ENCODE data around the gene GPR162. TPM values are rescaled to one million over a fixed set of nuclear protein-coding genes. Genes with fewer than 3 reads are reported as not detected.

GPR162 gene
- total RNA-seq, 4 donors from 2014 or later, result 0.16 to 0.31 (median 0.20) TPM; not detected in 1

GRCh38 chr12:6773590-6774351 lies 47.9 kb upstream of the GPR162 start:
- Histone ChIP-seq H3K27ac (no peak overlapping the region), H3K4me3 (no peak overlapping the region), H3K9me3 (no peaks in the 10 kb centered on the region), H3K27me3 (no peaks in the 10 kb centered on the region), H3K4me1 (peaks cover 9 to 11% of the 10 kb centered on the region in 2 donors), H3K36me3 (no peaks in the 10 kb centered on the region)
- TF ChIP-seq POLR2A (IDR thresholded peaks at IDR 0.05) (no peak), CTCF (IDR thresholded peaks at IDR 0.05 in 4 of 5, conservative IDR thresholded peaks at IDR 0.05 in 1 of 5) (no peak)
- intact Hi-C loops (cut with DNase I; ENCODE audit: low total_unique reads), result no loop called here
- ATAC-seq (no peak), DNase-seq (no peak)
- in situ Hi-C loops (cut with MboI; ENCODE audit: low sequenced_read_pairs in 4 of 4), result no loop called here

- DNase-seq, result no peak
- H3K27me3 ChIP-seq, result no peaks in the 10 kb centered on the region
- H3K4me1 ChIP-seq, result peaks cover 9 to 10% of the 10 kb centered on the region in 2 donors
- no peak for ATAC-seq
- intact Hi-C loops (cut with DNase I; ENCODE audit: low total_unique reads) (no loop called here), in situ Hi-C loops (cut with MboI; ENCODE audit: low sequenced_read_pairs in 4 of 4) (no loop called here)
- no peak overlapping the region for H3K27ac ChIP-seq
- no peaks in the 10 kb centered on the region for H3K36me3 ChIP-seq
- no peak overlapping the region for H3K4me3 ChIP-seq
- TF ChIP-seq POLR2A (IDR thresholded peaks at IDR 0.05) (no peak), CTCF (IDR thresholded peaks at IDR 0.05 in 4 of 5, conservative IDR thresholded peaks at IDR 0.05 in 1 of 5) (no peak)
- no peaks in the 10 kb centered on the region for H3K9me3 ChIP-seq
Measured at GRCh38 chr12:6774499-6775062, 47.0 kb upstream of the GPR162 start.

GRCh38 chr12:6775185-6776174 lies 46.1 kb upstream of the GPR162 start:
- no peaks in the 10 kb centered on the region for H3K27me3 ChIP-seq
- H3K4me3 ChIP-seq, result no peak overlapping the region
- no peak for ATAC-seq
- H3K4me1 ChIP-seq, result peaks cover 9 to 10% of the 10 kb centered on the region in 2 donors
- TF ChIP-seq CTCF (IDR thresholded peaks at IDR 0.05 in 4 of 5, conservative IDR thresholded peaks at IDR 0.05 in 1 of 5) (no peak), POLR2A (IDR thresholded peaks at IDR 0.05) (no peak)
- intact Hi-C loops (cut with DNase I; ENCODE audit: low total_unique reads), result no loop called here
- H3K36me3 ChIP-seq, result no peaks in the 10 kb centered on the region
- in situ Hi-C loops (cut with MboI; ENCODE audit: low sequenced_read_pairs in 4 of 4), result no loop called here
- H3K9me3 ChIP-seq, result no peaks in the 10 kb centered on the region
- no peak for DNase-seq
- no peak overlapping the region for H3K27ac ChIP-seq

- no peak for TF ChIP-seq CTCF (IDR thresholded peaks at IDR 0.05 in 4 of 5, conservative IDR thresholded peaks at IDR 0.05 in 1 of 5)
- TF ChIP-seq POLR2A (IDR thresholded peaks at IDR 0.05), result no peak
- H3K27me3 ChIP-seq, result no peaks in the 10 kb centered on the region
- no peaks in the 10 kb centered on the region for H3K36me3 ChIP-seq
- H3K4me3 ChIP-seq, result no peak overlapping the region
- no peak for DNase-seq
- ATAC-seq, result no peak
- peak overlapping the region in 1 of 4 donors; percentile 73 for H3K27ac ChIP-seq
- H3K4me1 ChIP-seq, result peaks cover 9 to 10% of the 10 kb centered on the region in 2 donors
- intact Hi-C loops (cut with DNase I; ENCODE audit: low total_unique reads) (no loop called here), in situ Hi-C loops (cut with MboI; ENCODE audit: low sequenced_read_pairs in 4 of 4) (no loop called here)
- no peaks in the 10 kb centered on the region for H3K9me3 ChIP-seq
Measured at GRCh38 chr12:6777386-6777785, 44.2 kb upstream of the GPR162 start.

Data from gastrocnemius medialis (tissue), 4 donors.